DMS79 (cell line): ENCODE data around the gene RTP5.
"Not testable (repeated sequence)": the region's sequence is repeated elsewhere in the genome, so short reads cannot be mapped to it uniquely, and the experiment has no call there.

Experiments used
- DNase-seq: peaks from one replicate; lab custom pipeline; 2025; lab: John Stamatoyannopoulos, UW

RTP5 gene

GRCh38 chr2:241922816-241923601 is 53.5 kb downstream of the RTP5 start:
- not testable (repeated sequence) for DNase-seq
